Measurements from ENCODE around the gene URB1. TPM values are rescaled to one million over a fixed set of nuclear protein-coding genes. Genes with fewer than 3 reads are reported as not detected.

URB1 gene
- total RNA-seq, 1 experiment from 2014 or later, result 18.1 TPM

DNA sequence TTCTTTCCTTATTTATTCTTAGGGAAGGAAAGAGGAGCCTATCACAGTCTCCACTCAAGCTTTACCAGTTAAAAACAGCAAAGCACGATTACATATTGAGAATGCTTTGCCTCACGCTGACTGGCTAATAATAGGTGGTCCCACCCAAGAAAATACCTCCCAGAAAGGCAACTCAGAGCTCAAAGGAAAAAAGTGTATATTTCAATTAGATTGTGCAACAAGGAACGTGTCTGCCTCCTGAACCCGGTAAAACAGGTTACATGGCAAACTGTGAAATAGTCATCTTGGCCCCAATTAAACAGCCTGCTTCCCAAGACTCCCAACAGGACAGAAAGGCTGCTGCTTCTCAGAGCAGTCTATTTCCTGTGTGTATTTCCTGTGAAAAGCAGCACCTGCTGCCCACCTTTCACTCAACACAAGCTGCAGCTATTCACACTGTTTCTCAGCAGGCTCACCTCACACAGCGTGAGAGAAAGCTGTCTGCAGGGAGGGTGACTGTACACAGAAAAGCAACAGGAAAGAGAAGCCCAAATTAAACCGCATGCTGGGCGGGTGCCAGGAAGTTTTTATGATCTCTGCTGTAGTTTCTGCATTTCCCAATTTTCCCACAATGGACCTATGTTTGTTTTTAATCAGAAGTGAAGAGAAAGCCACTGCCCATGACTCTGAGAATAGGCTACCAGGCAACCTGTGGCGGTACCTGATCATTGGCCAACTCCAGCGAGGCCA, 44.0 kb downstream of the URB1 start:
- POLR2A ChIA-PET, result no interaction called here
- no peak overlapping the region for H3K27ac ChIP-seq (ENCODE audit: low read length)
- DNase-seq (ENCODE audit: low read depth, low spot score), result no peak
- in situ Hi-C loops (cut with HindIII; ENCODE audit: low pct_unique_long_range_greater_than_20kb, low sequenced_read_pairs), result no loop called here
- no peak overlapping the region for H3K4me3 ChIP-seq (ENCODE audit: low read depth in 2 of 2, low read length in 2 of 2)
- no peaks in the 10 kb centered on the region for H3K9me3 ChIP-seq (ENCODE audit: control insufficient read depth, insufficient read depth, low read depth, low read length)
- H3K27me3 ChIP-seq (ENCODE audit: control insufficient read depth, insufficient read depth, low read length), result no peaks in the 10 kb centered on the region
- no peak for TF ChIP-seq TCF7L2 (IDR thresholded peaks at IDR 0.05; ENCODE audit: low read depth, low read length)
- TF ChIP-seq, protein P1, sequence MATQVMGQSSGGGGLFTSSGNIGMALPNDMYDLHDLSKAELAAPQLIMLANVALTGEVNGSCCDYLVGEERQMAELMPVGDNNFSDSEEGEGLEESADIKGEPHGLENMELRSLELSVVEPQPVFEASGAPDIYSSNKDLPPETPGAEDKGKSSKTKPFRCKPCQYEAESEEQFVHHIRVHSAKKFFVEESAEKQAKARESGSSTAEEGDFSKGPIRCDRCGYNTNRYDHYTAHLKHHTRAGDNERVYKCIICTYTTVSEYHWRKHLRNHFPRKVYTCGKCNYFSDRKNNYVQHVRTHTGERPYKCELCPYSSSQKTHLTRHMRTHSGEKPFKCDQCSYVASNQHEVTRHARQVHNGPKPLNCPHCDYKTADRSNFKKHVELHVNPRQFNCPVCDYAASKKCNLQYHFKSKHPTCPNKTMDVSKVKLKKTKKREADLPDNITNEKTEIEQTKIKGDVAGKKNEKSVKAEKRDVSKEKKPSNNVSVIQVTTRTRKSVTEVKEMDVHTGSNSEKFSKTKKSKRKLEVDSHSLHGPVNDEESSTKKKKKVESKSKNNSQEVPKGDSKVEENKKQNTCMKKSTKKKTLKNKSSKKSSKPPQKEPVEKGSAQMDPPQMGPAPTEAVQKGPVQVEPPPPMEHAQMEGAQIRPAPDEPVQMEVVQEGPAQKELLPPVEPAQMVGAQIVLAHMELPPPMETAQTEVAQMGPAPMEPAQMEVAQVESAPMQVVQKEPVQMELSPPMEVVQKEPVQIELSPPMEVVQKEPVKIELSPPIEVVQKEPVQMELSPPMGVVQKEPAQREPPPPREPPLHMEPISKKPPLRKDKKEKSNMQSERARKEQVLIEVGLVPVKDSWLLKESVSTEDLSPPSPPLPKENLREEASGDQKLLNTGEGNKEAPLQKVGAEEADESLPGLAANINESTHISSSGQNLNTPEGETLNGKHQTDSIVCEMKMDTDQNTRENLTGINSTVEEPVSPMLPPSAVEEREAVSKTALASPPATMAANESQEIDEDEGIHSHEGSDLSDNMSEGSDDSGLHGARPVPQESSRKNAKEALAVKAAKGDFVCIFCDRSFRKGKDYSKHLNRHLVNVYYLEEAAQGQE (IDR thresholded peaks at IDR 0.05; ENCODE audit: insufficient read depth in 1 of 2, low read depth in 2 of 2, low read length in 1 of 2), result no peak
- TF ChIP-seq, protein P2, sequence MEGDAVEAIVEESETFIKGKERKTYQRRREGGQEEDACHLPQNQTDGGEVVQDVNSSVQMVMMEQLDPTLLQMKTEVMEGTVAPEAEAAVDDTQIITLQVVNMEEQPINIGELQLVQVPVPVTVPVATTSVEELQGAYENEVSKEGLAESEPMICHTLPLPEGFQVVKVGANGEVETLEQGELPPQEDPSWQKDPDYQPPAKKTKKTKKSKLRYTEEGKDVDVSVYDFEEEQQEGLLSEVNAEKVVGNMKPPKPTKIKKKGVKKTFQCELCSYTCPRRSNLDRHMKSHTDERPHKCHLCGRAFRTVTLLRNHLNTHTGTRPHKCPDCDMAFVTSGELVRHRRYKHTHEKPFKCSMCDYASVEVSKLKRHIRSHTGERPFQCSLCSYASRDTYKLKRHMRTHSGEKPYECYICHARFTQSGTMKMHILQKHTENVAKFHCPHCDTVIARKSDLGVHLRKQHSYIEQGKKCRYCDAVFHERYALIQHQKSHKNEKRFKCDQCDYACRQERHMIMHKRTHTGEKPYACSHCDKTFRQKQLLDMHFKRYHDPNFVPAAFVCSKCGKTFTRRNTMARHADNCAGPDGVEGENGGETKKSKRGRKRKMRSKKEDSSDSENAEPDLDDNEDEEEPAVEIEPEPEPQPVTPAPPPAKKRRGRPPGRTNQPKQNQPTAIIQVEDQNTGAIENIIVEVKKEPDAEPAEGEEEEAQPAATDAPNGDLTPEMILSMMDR (IDR thresholded peaks at IDR 0.05), result no peak
- TF ChIP-seq SIN3A (IDR thresholded peaks at IDR 0.05; ENCODE audit: borderline replicate concordance, insufficient read depth, low read depth, low read length), result no peak
- TF ChIP-seq POLR2AphosphoS5 (IDR thresholded peaks at IDR 0.05; ENCODE audit: low read depth, low read length), result no peak
- H3K36me3 ChIP-seq (ENCODE audit: control insufficient read depth, insufficient read depth, low read length), result peaks cover 3% of the 10 kb centered on the region
- H3K4me1 ChIP-seq (ENCODE audit: control insufficient read depth, insufficient read depth, low read length), result no peaks in the 10 kb centered on the region
- intact Hi-C loops (cut with micrococcal nuclease; ENCODE audit: unreplicated experiment), result no loop called here
- BruUV-seq (replicated peaks), result no TSS peak
- CTCF ChIA-PET, result no interaction called here
- no peak for ATAC-seq

DNA sequence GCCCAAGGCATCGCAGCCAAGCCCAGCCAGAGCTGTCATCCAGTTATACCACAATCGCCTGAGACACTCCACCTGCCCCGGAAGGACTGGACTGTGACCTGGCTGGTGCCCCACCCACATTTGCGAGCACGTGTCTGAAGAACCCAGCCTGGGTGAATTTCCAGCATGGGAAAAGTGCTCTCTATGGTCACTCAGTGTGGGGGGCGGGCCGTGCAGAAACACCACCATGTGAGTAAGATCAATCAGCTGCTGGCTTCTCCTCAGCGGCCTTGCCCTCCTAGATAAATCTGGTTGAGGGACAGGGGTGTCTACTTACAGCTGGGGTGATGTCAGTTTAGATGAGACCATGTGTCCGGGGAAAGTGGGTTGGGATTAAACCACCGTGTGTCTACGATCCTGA, 44.8 kb downstream of the URB1 start:
- BruUV-seq (replicated peaks), result no TSS peak

More for the DNA sequence above, 44.8 kb downstream of the URB1 start:
- ChIA-PET POLR2A (no interaction called here), CTCF (no interaction called here)
- ATAC-seq (no peak), DNase-seq (ENCODE audit: low read depth, low spot score) (no peak)
- in situ Hi-C loops (cut with HindIII; ENCODE audit: low pct_unique_long_range_greater_than_20kb, low sequenced_read_pairs) (no loop called here), intact Hi-C loops (cut with micrococcal nuclease; ENCODE audit: unreplicated experiment) (no loop called here)
- Histone ChIP-seq H3K36me3 (ENCODE audit: control insufficient read depth, insufficient read depth, low read length) (peaks cover 9% of the 10 kb centered on the region), H3K27ac (ENCODE audit: low read length) (no peak overlapping the region), H3K27me3 (ENCODE audit: control insufficient read depth, insufficient read depth, low read length) (no peaks in the 10 kb centered on the region), H3K9me3 (ENCODE audit: control insufficient read depth, insufficient read depth, low read depth, low read length) (no peaks in the 10 kb centered on the region), H3K4me3 (ENCODE audit: low read depth in 2 of 2, low read length in 2 of 2) (no peak overlapping the region), H3K4me1 (ENCODE audit: control insufficient read depth, insufficient read depth, low read length) (no peaks in the 10 kb centered on the region)
- TF ChIP-seq POLR2AphosphoS5 (IDR thresholded peaks at IDR 0.05; ENCODE audit: low read depth, low read length) (no peak), TCF7L2 (IDR thresholded peaks at IDR 0.05; ENCODE audit: low read depth, low read length) (no peak), SIN3A (IDR thresholded peaks at IDR 0.05; ENCODE audit: borderline replicate concordance, insufficient read depth, low read depth, low read length) (no peak)
- TF ChIP-seq, protein P1 (IDR thresholded peaks at IDR 0.05; ENCODE audit: insufficient read depth in 1 of 2, low read depth in 2 of 2, low read length in 1 of 2), result no peak
- TF ChIP-seq, protein P2 (IDR thresholded peaks at IDR 0.05), result no peak
